Measurements from ENCODE around the gene CD37. TPM values are rescaled to one million over a fixed set of nuclear protein-coding genes. Genes with fewer than 3 reads are reported as not detected.
"Not testable (repeated sequence)": the region's sequence is repeated elsewhere in the genome, so short reads cannot be mapped to it uniquely, and the experiment has no call there.

The CD37 gene
- total RNA-seq, 1 donor from 2014 or later, result not detected

DNA sequence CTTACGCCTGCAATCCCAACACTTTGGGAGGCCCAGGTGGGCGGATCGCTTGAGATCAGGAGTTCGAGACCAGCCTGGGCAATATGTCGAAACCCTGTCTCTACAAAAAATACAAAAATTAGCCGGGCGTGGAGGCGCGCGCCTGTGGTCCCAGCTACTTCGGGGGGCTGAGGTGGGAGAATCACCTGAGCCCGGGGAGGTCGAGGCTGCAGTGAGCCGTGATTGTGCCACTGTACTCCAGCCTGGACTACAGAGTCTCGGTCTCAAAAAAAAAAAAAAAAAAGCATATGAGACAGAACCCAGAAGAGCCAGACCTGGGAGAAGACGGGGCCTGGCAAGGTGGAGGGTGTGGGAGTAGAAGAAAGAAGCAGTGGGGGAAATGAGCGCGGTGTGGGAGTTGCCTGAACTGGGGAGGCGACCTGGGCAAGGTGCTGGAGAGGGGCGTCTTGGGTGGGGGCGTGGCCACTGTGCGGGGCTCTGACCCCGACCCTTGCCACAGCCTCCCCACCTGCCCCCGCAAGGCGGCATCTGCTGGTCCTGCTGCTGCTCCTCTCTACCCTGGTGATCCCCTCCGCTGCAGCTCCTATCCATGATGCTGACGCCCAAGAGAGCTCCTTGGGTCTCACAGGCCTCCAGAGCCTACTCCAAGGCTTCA is 29.0 kb downstream of the CD37 start:
- peaks cover 2% of the 10 kb centered on the region for H3K36me3 ChIP-seq (ENCODE audit: control insufficient read depth, insufficient read depth, low read length)
- DNase-seq (ENCODE audit: low read depth) (no peak), FAIRE-seq (no peak)
- H3K4me3 ChIP-seq (ENCODE audit: low read depth, low read length), result no peak overlapping the region
- TF ChIP-seq, protein P1, sequence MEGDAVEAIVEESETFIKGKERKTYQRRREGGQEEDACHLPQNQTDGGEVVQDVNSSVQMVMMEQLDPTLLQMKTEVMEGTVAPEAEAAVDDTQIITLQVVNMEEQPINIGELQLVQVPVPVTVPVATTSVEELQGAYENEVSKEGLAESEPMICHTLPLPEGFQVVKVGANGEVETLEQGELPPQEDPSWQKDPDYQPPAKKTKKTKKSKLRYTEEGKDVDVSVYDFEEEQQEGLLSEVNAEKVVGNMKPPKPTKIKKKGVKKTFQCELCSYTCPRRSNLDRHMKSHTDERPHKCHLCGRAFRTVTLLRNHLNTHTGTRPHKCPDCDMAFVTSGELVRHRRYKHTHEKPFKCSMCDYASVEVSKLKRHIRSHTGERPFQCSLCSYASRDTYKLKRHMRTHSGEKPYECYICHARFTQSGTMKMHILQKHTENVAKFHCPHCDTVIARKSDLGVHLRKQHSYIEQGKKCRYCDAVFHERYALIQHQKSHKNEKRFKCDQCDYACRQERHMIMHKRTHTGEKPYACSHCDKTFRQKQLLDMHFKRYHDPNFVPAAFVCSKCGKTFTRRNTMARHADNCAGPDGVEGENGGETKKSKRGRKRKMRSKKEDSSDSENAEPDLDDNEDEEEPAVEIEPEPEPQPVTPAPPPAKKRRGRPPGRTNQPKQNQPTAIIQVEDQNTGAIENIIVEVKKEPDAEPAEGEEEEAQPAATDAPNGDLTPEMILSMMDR (IDR thresholded peaks at IDR 0.05; ENCODE audit: insufficient read depth, low read length, severe bottlenecking), result no peak
- H3K27me3 ChIP-seq (ENCODE audit: control insufficient read depth, insufficient read depth, low read length), result no peaks in the 10 kb centered on the region

DNA sequence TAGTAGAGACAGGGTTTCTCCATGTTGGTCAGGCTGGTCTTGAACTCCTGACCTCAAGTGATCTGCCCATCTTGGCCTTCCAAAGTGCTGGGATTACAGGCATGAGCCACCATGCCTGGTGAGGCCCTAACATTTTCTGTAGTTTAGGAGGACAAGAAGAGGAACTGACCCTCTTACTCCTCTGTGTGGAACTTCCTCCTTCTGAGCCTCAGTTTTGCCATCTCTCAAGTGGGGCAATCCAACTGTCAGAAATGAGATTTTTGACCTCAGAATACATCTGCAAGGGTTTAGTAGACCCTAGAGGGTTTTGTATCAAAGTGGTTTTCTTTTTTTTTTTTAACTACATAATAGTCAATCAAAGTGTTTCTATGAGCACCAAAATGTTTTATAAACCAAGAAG is 30.9 kb downstream of the CD37 start:
- no peak for DNase-seq (ENCODE audit: low read depth)
- H3K4me3 ChIP-seq (ENCODE audit: low read depth, low read length), result no peak overlapping the region
- no peaks in the 10 kb centered on the region for H3K36me3 ChIP-seq (ENCODE audit: control insufficient read depth, insufficient read depth, low read length)
- FAIRE-seq, result no peak
- H3K27me3 ChIP-seq (ENCODE audit: control insufficient read depth, insufficient read depth, low read length), result no peaks in the 10 kb centered on the region
- TF ChIP-seq, protein P1 (IDR thresholded peaks at IDR 0.05; ENCODE audit: insufficient read depth, low read length, severe bottlenecking), result no peak

DNA sequence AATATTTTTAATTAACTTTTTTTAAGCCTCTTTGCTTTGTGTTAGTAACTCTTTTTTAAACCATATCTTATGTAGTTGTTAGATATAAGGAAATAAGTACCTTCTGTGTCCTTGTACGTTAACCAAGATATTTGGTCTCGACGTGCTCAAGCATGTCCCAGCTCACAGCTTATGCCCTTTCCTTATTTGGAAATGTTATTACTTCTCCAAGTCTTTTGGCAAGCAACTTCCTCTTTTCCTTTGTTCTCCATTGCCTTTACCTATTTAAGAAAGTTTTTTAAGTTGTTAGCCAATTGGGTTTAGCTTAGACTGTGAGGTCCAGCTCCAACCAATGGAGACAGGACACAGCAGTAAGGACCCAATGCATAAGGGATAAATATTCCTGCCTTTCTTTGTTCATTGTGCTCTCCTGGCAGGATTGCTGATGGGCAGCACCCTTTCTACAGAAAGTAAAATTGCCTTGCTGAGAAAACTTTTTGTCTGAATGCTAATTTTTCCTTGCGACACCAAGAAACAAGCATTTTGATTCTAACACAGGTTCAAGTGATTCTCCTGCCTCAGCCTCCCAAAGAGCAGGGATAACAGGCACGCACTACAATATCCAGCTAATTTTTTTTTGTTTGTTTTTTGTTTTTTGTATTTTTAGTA is 33.6 kb downstream of the CD37 start:
- DNase-seq (ENCODE audit: low read depth) (peak; percentile 57), FAIRE-seq (no peak)
- H3K36me3 ChIP-seq (ENCODE audit: control insufficient read depth, insufficient read depth, low read length), result no peaks in the 10 kb centered on the region
- H3K4me3 ChIP-seq (ENCODE audit: low read depth, low read length), result no peak overlapping the region
- TF ChIP-seq, protein P1 (IDR thresholded peaks at IDR 0.05; ENCODE audit: insufficient read depth, low read length, severe bottlenecking), result no peak
- H3K27me3 ChIP-seq (ENCODE audit: control insufficient read depth, insufficient read depth, low read length), result no peaks in the 10 kb centered on the region

DNA sequence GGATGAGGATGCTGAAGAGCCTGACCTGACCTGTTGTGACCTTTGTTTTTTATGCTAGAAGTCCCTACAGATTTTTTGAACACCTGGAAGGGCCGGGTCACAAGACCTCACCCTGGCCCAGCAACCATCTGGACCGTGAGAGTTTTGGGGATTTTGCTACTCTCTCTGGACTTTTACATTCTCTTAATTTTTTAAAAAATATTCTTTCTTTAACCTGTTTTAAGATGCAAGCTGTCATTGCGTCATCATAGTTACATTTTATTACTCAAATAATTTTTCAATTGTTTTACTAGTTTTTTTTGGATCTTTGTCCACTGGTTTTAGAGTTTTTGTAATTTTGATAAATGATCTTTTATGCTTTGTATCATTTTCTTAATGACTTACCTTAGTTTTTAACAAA is 36.0 kb downstream of the CD37 start:
- TF ChIP-seq, protein P1 (IDR thresholded peaks at IDR 0.05; ENCODE audit: insufficient read depth, low read length, severe bottlenecking), result no peak
- Histone ChIP-seq H3K36me3 (ENCODE audit: control insufficient read depth, insufficient read depth, low read length) (no peaks in the 10 kb centered on the region), H3K27me3 (ENCODE audit: control insufficient read depth, insufficient read depth, low read length) (no peaks in the 10 kb centered on the region), H3K4me3 (ENCODE audit: low read depth, low read length) (no peak overlapping the region)
- DNase-seq (ENCODE audit: low read depth), result no peak
- no peak for FAIRE-seq

- DNase-seq (ENCODE audit: low read depth); H3K36me3 ChIP-seq (ENCODE audit: control insufficient read depth, insufficient read depth, low read length); FAIRE-seq; H3K27me3 ChIP-seq (ENCODE audit: control insufficient read depth, insufficient read depth, low read length); H3K4me3 ChIP-seq (ENCODE audit: low read depth, low read length): not testable (repeated sequence)
These were observed 38.0 kb downstream of the CD37 start for GRCh38 chr19:49373174-49373573.

DNA sequence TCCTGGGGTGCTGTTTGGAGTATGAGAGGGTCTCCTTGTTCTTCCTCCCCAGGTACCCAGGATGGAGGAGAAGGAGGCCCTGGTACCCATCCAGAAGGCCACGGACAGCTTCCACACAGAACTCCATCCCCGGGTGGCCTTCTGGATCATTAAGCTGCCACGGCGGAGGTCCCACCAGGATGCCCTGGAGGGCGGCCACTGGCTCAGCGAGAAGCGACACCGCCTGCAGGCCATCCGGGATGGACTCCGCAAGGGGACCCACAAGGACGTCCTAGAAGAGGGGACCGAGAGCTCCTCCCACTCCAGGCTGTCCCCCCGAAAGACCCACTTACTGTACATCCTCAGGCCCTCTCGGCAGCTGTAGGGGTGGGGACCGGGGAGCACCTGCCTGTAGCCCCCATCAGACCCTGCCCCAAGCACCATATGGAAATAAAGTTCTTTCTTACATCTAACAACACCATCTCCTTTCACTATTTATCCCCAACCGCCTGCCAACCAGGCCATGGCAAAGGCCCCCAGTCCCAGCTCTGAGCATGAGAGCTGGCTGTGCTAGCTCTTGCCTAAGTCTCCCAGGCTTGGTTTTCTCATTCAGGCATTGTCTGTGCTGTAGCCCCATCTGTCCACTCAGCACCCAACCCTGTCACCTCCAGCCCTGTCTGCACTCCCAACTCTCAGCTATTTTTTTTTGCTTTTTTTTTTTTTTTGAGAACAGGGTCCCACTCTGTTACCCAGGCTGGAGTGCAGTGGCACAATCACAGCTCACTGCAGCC is 39.6 kb downstream of the CD37 start:
- TF ChIP-seq, protein P1 (IDR thresholded peaks at IDR 0.05; ENCODE audit: insufficient read depth, low read length, severe bottlenecking), result no peak
- no peak for FAIRE-seq

More for the DNA sequence above, 39.6 kb downstream of the CD37 start:
- H3K27me3 ChIP-seq (ENCODE audit: control insufficient read depth, insufficient read depth, low read length), result no peaks in the 10 kb centered on the region
- DNase-seq (ENCODE audit: low read depth), result no peak
- H3K36me3 ChIP-seq (ENCODE audit: control insufficient read depth, insufficient read depth, low read length), result no peaks in the 10 kb centered on the region
- no peak overlapping the region for H3K4me3 ChIP-seq (ENCODE audit: low read depth, low read length)

Measured in bronchial epithelial cell (primary cell).